GM12892 (cell line): ENCODE results near the gene EMID1.

Experiments
- POLR2A ChIP-seq: IDR thresholded peaks from 2 replicates; pipeline ENCODE4 v1.6.1; 2011; ENCODE audit warnings: low read depth, low read length, control low read depth
- POLR2AphosphoS5 ChIP-seq: IDR thresholded peaks from 2 replicates; pipeline ENCODE4 v1.6.1; 2011; ENCODE audit warnings: low read depth, low read length, control low read depth

GRCh38 chr22:29206372-29207242 is 911 bp downstream of the EMID1 start:
- TF ChIP-seq POLR2A (no peak), POLR2AphosphoS5 (no peak)
